Medulla oblongata (tissue), 1 donor: ENCODE results near the gene ZNF195.
"Not testable (repeated sequence)": the region's sequence is repeated elsewhere in the genome, so short reads cannot be mapped to it uniquely, and the experiment has no call there.

Experiments
- DNase-seq: peaks from one replicate; pipeline ENCODE4 v3.0.0-alpha.2; 2015; ENCODE audit errors: extremely low spot score

The ZNF195 gene

DNA sequence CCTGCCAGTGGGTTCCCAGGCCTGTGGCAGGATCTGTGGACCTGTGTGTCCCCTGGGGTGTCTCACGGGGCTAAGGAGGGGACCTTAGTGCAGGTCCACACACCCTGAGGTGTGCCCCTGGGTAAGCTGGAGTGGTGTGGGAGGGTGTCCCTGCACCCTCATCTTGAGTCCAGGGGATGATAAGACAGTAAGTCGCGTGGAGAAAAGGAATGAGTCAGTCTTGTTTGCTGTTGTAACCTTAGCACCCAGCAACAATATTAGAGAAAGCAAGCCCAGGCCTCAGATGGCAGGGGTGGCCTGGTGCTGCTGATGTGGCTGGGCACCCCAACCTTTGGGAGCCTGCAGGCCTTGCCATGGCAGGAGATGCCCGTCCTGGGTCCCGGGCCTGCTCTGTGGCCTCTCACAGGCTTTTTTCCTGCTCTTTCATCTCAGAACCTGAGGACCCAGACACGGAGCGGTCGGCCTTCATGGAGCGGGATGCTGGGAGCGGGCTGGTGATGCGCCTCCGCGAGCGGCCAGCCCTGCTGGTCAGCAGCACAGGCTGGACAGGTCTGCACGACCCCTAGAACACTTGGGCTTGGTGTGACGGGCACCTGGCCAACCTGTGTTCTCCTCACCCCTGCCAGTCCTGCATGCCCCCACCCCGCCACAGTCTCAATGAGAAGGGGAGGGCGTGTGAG, 23.4 kb upstream of the ZNF195 start:
- not testable (repeated sequence) for DNase-seq

GRCh38 chr11:3401052-3401451, 22.1 kb upstream of the ZNF195 start:
- not testable (repeated sequence) for DNase-seq

DNA sequence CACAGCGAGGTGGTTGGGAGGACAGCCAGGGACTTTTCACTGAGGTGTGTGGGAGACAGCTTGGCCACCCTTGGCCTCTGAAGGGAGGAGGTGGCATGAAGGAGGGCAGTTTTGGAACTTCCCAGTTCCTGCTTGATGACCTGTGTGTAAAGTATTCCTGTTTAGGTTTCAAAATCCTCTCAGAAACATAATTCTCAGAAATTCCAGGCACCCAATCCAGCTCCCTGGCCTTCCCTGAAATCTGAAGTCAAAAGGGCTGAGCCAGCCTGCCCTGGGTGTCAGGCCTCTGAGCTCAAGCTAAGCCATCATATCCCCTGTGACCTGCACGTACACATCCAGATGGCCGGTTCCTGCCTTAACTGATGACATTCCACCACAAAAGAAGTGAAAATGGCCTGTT, 19.6 kb upstream of the ZNF195 start:
- DNase-seq, result not testable (repeated sequence)

GRCh38 chr11:3398106-3398505, 19.2 kb upstream of the ZNF195 start:
- not testable (repeated sequence) for DNase-seq

DNA sequence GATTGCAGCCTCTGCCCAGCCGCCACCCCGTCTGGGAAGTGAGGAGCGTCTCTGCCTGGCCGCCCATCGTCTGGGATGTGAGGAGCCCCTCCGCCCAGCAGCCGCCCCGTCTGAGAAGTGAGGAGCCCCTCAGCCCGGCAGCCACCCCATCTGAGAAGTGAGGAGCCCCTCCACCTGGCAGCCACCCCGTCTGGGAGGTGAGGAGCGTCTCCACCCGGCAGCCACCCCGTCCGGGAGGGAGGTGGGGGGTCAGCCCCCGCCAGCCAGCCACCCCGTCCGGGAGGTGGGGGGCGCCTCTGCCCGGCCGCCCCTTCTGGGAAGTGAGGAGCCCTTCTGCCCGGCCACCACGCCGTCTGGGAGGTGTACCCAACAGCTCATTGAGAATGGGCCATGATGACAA, 18.3 kb upstream of the ZNF195 start:
- not testable (repeated sequence) for DNase-seq

- not testable (repeated sequence) for DNase-seq
Observed at GRCh38 chr11:3395468-3395867, 16.5 kb upstream of the ZNF195 start.

GRCh38 chr11:3394956-3395355, 16.0 kb upstream of the ZNF195 start:
- not testable (repeated sequence) for DNase-seq

- DNase-seq, result not testable (repeated sequence)
Observed at GRCh38 chr11:3393450-3393849, 14.5 kb upstream of the ZNF195 start.

DNA sequence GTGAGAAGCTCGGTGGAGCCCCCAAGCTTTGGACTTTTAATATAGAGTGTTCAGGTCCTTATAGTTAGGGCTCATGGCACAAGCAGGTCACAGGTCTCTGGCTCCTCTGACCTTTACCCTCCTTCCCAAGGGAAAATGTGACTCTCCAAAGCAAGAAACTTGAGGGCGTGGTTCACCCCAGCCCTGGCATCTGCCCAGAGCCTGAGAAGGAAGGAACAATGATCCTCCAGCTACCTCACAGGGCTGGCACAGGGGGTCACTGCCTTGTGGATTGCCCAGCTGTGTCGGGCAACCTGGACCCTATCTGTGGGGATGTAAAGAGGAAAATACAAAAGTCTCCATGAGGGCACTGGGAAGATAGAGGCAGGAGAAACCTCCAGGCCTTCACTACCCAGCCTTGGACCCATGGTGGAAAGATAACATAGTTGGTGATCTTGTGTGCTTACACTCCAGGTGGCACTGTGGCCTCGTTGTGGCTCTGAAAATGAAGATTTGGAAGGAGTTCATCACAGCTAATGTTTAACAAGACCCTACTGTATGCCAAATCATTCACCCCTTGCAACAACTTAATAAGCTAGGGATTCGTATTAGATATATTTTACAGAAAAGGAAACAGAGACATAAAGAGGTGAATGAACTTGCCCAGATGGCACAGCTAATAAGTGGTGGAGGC, 3.8 kb upstream of the ZNF195 start:
- no peak for DNase-seq

DNA sequence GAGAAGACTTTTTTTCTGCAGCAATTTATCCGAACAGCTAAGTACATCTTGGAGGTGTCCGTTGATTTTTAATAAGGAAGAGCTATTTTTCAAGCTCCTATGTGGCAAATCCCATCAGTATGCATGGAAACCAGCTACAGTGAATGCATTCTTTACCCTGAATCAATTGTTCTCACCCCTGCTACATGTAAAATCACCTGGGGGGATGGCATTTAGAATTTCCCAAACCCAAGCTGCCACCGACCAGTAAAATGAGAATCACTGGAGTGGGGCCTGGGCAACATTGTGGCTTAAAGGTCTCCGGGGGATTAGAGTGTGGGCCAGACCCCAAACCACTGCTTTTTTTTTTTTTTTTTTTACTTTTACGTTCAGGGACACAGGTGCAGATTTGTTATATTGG, 2.8 kb upstream of the ZNF195 start:
- DNase-seq, result no peak

- DNase-seq, result no peak
Observed at GRCh38 chr11:3380706-3381545, 2.0 kb upstream of the ZNF195 start.

GRCh38 chr11:3375552-3375951, 3.4 kb downstream of the ZNF195 start:
- DNase-seq, result no peak

DNA sequence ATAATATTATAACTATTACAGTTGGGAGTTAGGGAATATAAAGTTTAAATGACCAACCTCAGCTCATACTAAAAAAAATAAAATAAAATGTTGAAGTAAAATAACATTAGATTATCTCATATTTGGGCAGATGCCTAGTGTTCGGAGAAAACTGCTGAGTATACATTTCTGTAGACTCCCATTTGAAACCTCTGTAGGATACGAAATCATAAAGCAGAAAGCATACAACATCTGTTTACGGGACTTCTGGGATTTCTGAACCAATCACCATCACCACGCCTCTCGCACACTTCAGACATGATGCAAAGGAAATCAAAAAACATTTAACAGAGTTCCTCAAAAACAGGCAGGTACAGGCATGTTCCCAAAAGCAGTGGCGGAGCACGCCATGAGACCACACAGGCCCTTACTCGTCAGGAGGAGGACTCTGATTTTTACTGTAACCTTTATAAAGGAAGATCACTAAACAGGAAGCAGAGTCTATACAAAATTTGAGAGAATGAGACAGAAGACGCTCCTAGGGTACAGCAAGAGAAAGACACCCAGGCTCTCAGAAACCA, 8.6 kb downstream of the ZNF195 start:
- DNase-seq, result no peak

DNA sequence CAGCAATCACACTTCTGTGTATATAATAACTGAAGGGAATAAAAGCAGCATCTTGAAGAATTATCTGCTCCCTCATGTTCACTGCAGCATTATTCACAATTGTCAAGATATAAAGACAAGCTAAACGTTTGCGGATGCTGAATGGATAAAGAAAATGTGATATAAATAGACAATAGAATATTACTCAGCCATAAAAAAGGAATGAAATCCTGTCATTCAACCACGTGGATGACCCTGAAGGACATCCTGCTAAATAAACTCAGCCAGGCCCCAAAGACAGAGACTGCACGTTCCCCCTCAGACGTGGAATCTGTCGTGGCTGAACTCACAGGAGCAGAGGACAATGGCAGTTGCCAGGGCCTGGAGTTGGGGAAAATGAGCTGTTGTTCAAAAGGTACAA, 9.6 kb downstream of the ZNF195 start:
- DNase-seq, result no peak

- no peak for DNase-seq
Observed at GRCh38 chr11:3368199-3368598, 10.7 kb downstream of the ZNF195 start.

GRCh38 chr11:3367221-3367620, 11.7 kb downstream of the ZNF195 start:
- no peak for DNase-seq

GRCh38 chr11:3359092-3359824, 19.7 kb downstream of the ZNF195 start:
- no peak for DNase-seq

- no peak for DNase-seq
Observed at GRCh38 chr11:3357994-3358676, 20.8 kb downstream of the ZNF195 start.

GRCh38 chr11:3357302-3357701, 21.6 kb downstream of the ZNF195 start:
- no peak for DNase-seq

- DNase-seq, result no peak
Observed at GRCh38 chr11:3356858-3357257, 22.1 kb downstream of the ZNF195 start.

DNA sequence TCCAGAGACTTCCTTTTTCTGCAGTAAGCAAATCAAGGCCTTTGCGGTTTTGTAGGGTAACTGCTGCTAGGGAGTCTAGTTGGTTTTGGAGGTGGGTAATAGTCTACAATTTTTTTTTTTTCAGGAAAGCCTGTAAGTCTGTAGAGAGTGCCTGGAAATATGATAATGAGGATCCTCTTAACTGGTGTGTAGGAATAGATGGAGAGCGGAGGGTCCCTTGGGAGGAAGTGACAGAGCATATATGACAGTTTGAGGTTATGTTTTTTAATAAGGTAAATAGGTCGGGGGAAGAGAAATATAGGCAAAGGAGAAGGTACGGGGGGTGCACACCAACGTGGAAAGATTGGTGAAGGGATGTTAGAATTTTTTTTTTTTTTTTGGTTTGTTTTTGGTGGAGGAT, 25.9 kb downstream of the ZNF195 start:
- DNase-seq, result no peak
